GM12892 (cell line): ENCODE measurements around the gene RTF2.

Experiments
- POLR2A ChIP-seq: IDR thresholded peaks from 2 replicates; pipeline ENCODE4 v1.6.1; 2011; ENCODE audit warnings: low read depth, low read length, control low read depth
- TAF1 ChIP-seq: IDR thresholded peaks from 2 replicates; pipeline ENCODE4 v1.6.1; 2011; ENCODE audit warnings: low read depth, mild to moderate bottlenecking, control low read depth, low read length, borderline replicate concordance

DNA sequence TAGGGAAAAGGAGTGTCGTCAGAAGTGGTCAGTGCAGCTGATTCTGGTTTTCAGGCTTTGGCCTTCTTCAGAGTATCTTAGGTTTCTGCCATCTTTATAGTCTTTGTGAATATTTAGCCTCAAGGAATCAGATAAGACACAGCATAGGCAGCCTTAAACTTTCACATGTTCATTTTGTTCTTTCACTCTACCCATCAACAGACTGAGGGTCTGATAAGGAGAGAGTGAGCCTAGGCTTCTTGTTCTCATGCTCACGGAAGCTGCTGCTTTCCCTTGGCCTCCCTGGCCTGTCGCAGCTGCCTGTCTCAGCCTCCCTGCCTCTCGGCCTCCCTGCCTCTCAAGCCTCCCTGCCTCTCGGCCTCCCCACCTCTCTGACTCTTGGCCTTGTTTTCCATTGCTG lies 20.1 kb downstream of the RTF2 start:
- TF ChIP-seq POLR2A = no peak
- no peak for TF ChIP-seq TAF1
